NT2/D1 (cell line): ENCODE results near the gene FAM83E.

ENCODE experiments used
- SUZ12 ChIP-seq: IDR thresholded peaks from 2 replicates; pipeline ENCODE4 v1.6.1; 2011; ENCODE audit not compliant: insufficient read length, insufficient read depth; ENCODE audit errors: extremely low read depth
- ZNF274 ChIP-seq: IDR thresholded peaks from 2 replicates; pipeline ENCODE4 v1.6.1; 2011; ENCODE audit warnings: mild to moderate bottlenecking, low read depth, low read length

- TF ChIP-seq SUZ12 (no peak), ZNF274 (no peak)
Measured at GRCh38 chr19:48595833-48596232, 19.0 kb downstream of the FAM83E start.
